Esophagus muscularis mucosa (tissue), 4 donors: ENCODE measurements around the gene VAPB. TPM values are rescaled to one million over a fixed set of nuclear protein-coding genes. Genes with fewer than 3 reads are reported as not detected.

Source experiments
- DNase-seq: peaks from one replicate; pipeline ENCODE4 v3.0.0-alpha.2; 2017; ENCODE audit errors: extremely low spot score
- H3K27ac ChIP-seq, 4 donors: fragments of 200-600 bp; sonication (generic); replicated peaks in 1 of 4; 1 replicate in 3 of 4; 2 replicates in 1 of 4; pipeline ENCODE4 v1.5.1; 2016 to 2019; ENCODE audit warnings: mild to moderate bottlenecking in 1 of 4
- H3K27me3 ChIP-seq, 4 donors: fragments of 200-600 bp; sonication (generic); one replicate each; pipeline versions ENCODE4 v1.5.1 to v1.6.0; 2016 to 2019
- H3K36me3 ChIP-seq, 4 donors: fragments of 200-600 bp; sonication (generic); one replicate each; pipeline ENCODE4 v1.5.1; 2016 to 2019
- H3K4me1 ChIP-seq, 4 donors: fragments of 200-600 bp; sonication (generic); one replicate each; pipeline ENCODE4 v1.5.1; 2016 to 2019
- H3K4me3 ChIP-seq, 4 donors: fragments of 200-600 bp; sonication (generic); 1 replicate in 2 of 4; 2 replicates in 2 of 4; pipeline ENCODE4 v1.5.1; 2016 to 2019; ENCODE audit warnings: mild to moderate bottlenecking in 4 of 4, moderate library complexity in 1 of 4
- H3K9me3 ChIP-seq, 4 donors: fragments of 200-600 bp; sonication (generic); 1 replicate in 3 of 4; 2 replicates in 1 of 4; pipeline ENCODE4 v1.5.1; 2016 to 2019
- CTCF ChIP-seq, 3 experiments: fragments of 200-600 bp in 2 of 3; fragments of 450-650 bp in 1 of 3; sonication (generic) in 2 of 3; IDR thresholded peaks; one replicate each; pipeline ENCODE4 v1.5.1; 2017 to 2019; ENCODE audit warnings: antibody characterized with exemption in 3 of 3, mild to moderate bottlenecking in 2 of 3, moderate library complexity in 1 of 3
- EP300 ChIP-seq: sonication (generic); formaldehyde crosslinking; IDR thresholded peaks from one replicate; pipeline ENCODE4 v1.6.1; 2017; ENCODE audit warnings: antibody characterized with exemption
- POLR2A ChIP-seq: fragments of 450-650 bp; IDR thresholded peaks from one replicate; pipeline ENCODE4 v1.6.1; 2017; ENCODE audit warnings: antibody characterized with exemption, moderate library complexity, mild to moderate bottlenecking, low read depth
- POLR2AphosphoS5 ChIP-seq, 2 donors: sonication (generic); formaldehyde crosslinking; IDR thresholded peaks; one replicate each; pipeline ENCODE4 v1.6.1; 2017; ENCODE audit warnings: antibody characterized with exemption in 2 of 2
- WGBS: methylation state at CpG from one replicate; pipeline ENCODE4 v1.1.5; 2018; 5-methylcytosine and 5-hydroxymethylcytosine counted together
- intact Hi-C: fragments of 100-400 bp; cut with DNase I; formaldehyde crosslinking; loops from one replicate; pipeline ENCODE4 v1.15.1; 2023
- total RNA-seq, 4 donors: library from RNA; depleted of rRNA; stranded (reverse); fragments of >200 nt; gene quantifications; one replicate each; pipeline versions ENCODE4 v1.1.0 to v1.2.1, GENCODE V29; 2016

VAPB gene
- total RNA-seq, 4 donors from 2014 or later, result 24.9 to 39.0 (median 28.3) TPM

- peaks cover 0 to 15% (median 14%) of the 10 kb centered on the region in 4 donors for H3K9me3 ChIP-seq
- H3K4me1 ChIP-seq, result peaks cover 0 to 7% (median 6%) of the 10 kb centered on the region in 4 donors
- H3K36me3 ChIP-seq, result no peaks in the 10 kb centered on the region
- H3K4me3 ChIP-seq, result no peak overlapping the region
- intact Hi-C loops, result loop anchor here (10.0 kb wide), 1 partner anchor 349 kb away; no protein-coding TSS in a partner anchor
- TF ChIP-seq POLR2AphosphoS5 (IDR thresholded peaks at IDR 0.05), result no peak
- TF ChIP-seq CTCF (IDR thresholded peaks at IDR 0.05), result no peak
- no peak for TF ChIP-seq POLR2A
- no peak for TF ChIP-seq EP300
- no peak for DNase-seq
- 51% methylated on average over 1 of the region's 1 CpG for WGBS
- no peak overlapping the region for H3K27ac ChIP-seq
- H3K27me3 ChIP-seq, result no peaks in the 10 kb centered on the region
These were observed 97.2 kb downstream of the VAPB start for GRCh38 chr20:58486207-58486606.

- H3K4me3 ChIP-seq, result no peak overlapping the region
- no peak for DNase-seq
- no peak overlapping the region for H3K27ac ChIP-seq
- H3K36me3 ChIP-seq, result no peaks in the 10 kb centered on the region
- no peaks in the 10 kb centered on the region for H3K4me1 ChIP-seq
- H3K9me3 ChIP-seq, result no peaks in the 10 kb centered on the region
- intact Hi-C loops, result no loop called here
- no peak for TF ChIP-seq CTCF (IDR thresholded peaks at IDR 0.05)
- no peak for TF ChIP-seq EP300
- TF ChIP-seq POLR2A, result no peak
- TF ChIP-seq POLR2AphosphoS5 (IDR thresholded peaks at IDR 0.05), result no peak
- H3K27me3 ChIP-seq, result no peaks in the 10 kb centered on the region
- WGBS, result 84% methylated on average over 7 of the region's 7 CpGs
These were observed 103.2 kb downstream of the VAPB start for GRCh38 chr20:58492074-58492718.

GRCh38 chr20:58492795-58493524 is 103.9 kb downstream of the VAPB start:
- Histone ChIP-seq H3K27me3 (no peaks in the 10 kb centered on the region), H3K36me3 (no peaks in the 10 kb centered on the region), H3K9me3 (no peaks in the 10 kb centered on the region), H3K4me3 (no peak overlapping the region), H3K4me1 (no peaks in the 10 kb centered on the region), H3K27ac (no peak overlapping the region)
- intact Hi-C loops, result no loop called here
- no peak for DNase-seq
- TF ChIP-seq POLR2AphosphoS5 (IDR thresholded peaks at IDR 0.05), result no peak
- TF ChIP-seq CTCF (IDR thresholded peaks at IDR 0.05), result no peak
- TF ChIP-seq POLR2A, result no peak
- WGBS, result 82% methylated on average over 4 of the region's 4 CpGs

- no peak for DNase-seq
- WGBS, result 94% methylated on average over 11 of the region's 13 CpGs
- Histone ChIP-seq H3K27me3 (no peaks in the 10 kb centered on the region), H3K36me3 (no peaks in the 10 kb centered on the region), H3K4me1 (no peaks in the 10 kb centered on the region), H3K27ac (no peak overlapping the region), H3K9me3 (no peaks in the 10 kb centered on the region), H3K4me3 (no peak overlapping the region)
- TF ChIP-seq CTCF (IDR thresholded peaks at IDR 0.05) (no peak), EP300 (no peak), POLR2A (no peak), POLR2AphosphoS5 (IDR thresholded peaks at IDR 0.05) (no peak)
- intact Hi-C loops, result no loop called here
These were observed 106.0 kb downstream of the VAPB start for GRCh38 chr20:58494923-58495622.
